Endothelial cell of umbilical vein (primary cell): ENCODE measurements around the gene TWIST2. TPM values are rescaled to one million over a fixed set of nuclear protein-coding genes. Genes with fewer than 3 reads are reported as not detected.

Experiments
- BruUV-seq: library from RNA; stranded (reverse); fragments of 400-500 nt; replicated peaks from 2 replicates; lab custom pipeline; 2021; lab: Mats Ljungman, UMichigan
- CTCF ChIA-PET: fragments of 300-600, 350-600 bp; sonication (Branson Sonifier 250); formaldehyde crosslinking; loops from one replicate; lab custom pipeline; 2021; ENCODE audit warnings: antibody characterized with exemption, inconsistent platforms; lab: Charles Lee
- POLR2A ChIA-PET: fragments of 300-600, 350-600 bp; sonication (Branson Sonifier 250); formaldehyde crosslinking; loops from one replicate; lab custom pipeline; 2021; ENCODE audit warnings: antibody characterized with exemption, inconsistent platforms; lab: Charles Lee
- DNase-seq: peaks from one replicate; pipeline ENCODE4 v3.0.0-alpha.2; 2011; ENCODE audit warnings: low read depth, low spot score
- FAIRE-seq: peaks from 2 replicates; lab custom pipeline; 2011; peaks lifted over from hg19 to GRCh38; lab: Jason Lieb, UNC
- H2AFZ ChIP-seq: 2 replicates; pipeline ENCODE4 v1.6.0; 2012; ENCODE audit warnings: low read depth, low read length, control low read depth, inconsistent platforms
- H3K27ac ChIP-seq: 2 replicates; pipeline ENCODE4 v1.5.1; 2011; ENCODE audit warnings: low read depth, mild to moderate bottlenecking, control low read depth, low read length, moderate library complexity; ENCODE audit not compliant: insufficient read depth
- H3K27me3 ChIP-seq, 2 experiments: 2 replicates each; pipeline versions ENCODE4 v1.6.0 to v1.6.1; 2011; ENCODE audit warnings: low read length in 2 of 2, mixed read lengths in 1 of 2; ENCODE audit not compliant: control insufficient read depth in 2 of 2, insufficient read depth in 2 of 2
- H3K36me3 ChIP-seq, 2 experiments: 2 replicates in 1 of 2; 3 replicates in 1 of 2; pipeline ENCODE4 v1.5.1; 2011; ENCODE audit warnings: low read length in 2 of 2, mild to moderate bottlenecking in 1 of 2, moderate library complexity in 1 of 2; ENCODE audit not compliant: control insufficient read depth in 2 of 2, insufficient read depth in 2 of 2; ENCODE audit errors: extremely low read depth in 1 of 2
- H3K4me1 ChIP-seq: 3 replicates; pipeline ENCODE4 v1.5.1; 2011; ENCODE audit warnings: mild to moderate bottlenecking, low read length; ENCODE audit not compliant: control insufficient read depth, insufficient read depth; ENCODE audit errors: extremely low read depth
- H3K4me2 ChIP-seq: 2 replicates; pipeline ENCODE4 v1.6.1; 2011; ENCODE audit warnings: low read length, control low read depth, mixed read lengths; ENCODE audit not compliant: insufficient read depth
- H3K4me3 ChIP-seq, 3 experiments: fragments of 200-600 bp in 1 of 3; sonication (generic), shearing (Covaris generic) in 1 of 3; replicated peaks in 1 of 3; 2 replicates each; pipeline ENCODE4 v1.5.1; 2011 to 2016; ENCODE audit warnings: control low read depth in 3 of 3, low read length in 3 of 3, mild to moderate bottlenecking in 2 of 3, inconsistent platforms in 1 of 3, low read depth in 1 of 3, moderate library complexity in 1 of 3; ENCODE audit not compliant: insufficient read depth in 1 of 3
- H3K79me2 ChIP-seq: 2 replicates; pipeline ENCODE4 v1.6.0; 2012; ENCODE audit warnings: low read length, inconsistent platforms; ENCODE audit not compliant: control insufficient read depth, insufficient read depth
- H3K9ac ChIP-seq: replicated peaks from 2 replicates; pipeline ENCODE3; 2011; ENCODE audit warnings: low read length, control low read depth; ENCODE audit not compliant: insufficient read depth; ENCODE audit errors: extremely low read depth
- H3K9me1 ChIP-seq: replicated peaks from 3 replicates; pipeline ENCODE4 v1.6.0; 2011; ENCODE audit warnings: mild to moderate bottlenecking, low read length; ENCODE audit not compliant: control insufficient read depth, insufficient read depth; ENCODE audit errors: extremely low read depth
- H3K9me3 ChIP-seq: replicated peaks from 2 replicates; pipeline ENCODE4 v1.5.1; 2012; ENCODE audit warnings: low read length, inconsistent platforms; ENCODE audit not compliant: control insufficient read depth, insufficient read depth
- H4K20me1 ChIP-seq: replicated peaks from 2 replicates; pipeline ENCODE3; 2011; ENCODE audit warnings: mild to moderate bottlenecking, low read length; ENCODE audit not compliant: control insufficient read depth, insufficient read depth; ENCODE audit errors: extremely low read depth
- EZH2 ChIP-seq: IDR thresholded peaks from 2 replicates; pipeline ENCODE4 v1.6.1; 2012; ENCODE audit warnings: borderline replicate concordance, low read depth, mild to moderate bottlenecking, moderate library complexity, low read length, inconsistent platforms; ENCODE audit not compliant: severe bottlenecking
- FOS ChIP-seq: IDR thresholded peaks from 2 replicates; pipeline ENCODE4 v1.6.1; 2011; ENCODE audit warnings: mild to moderate bottlenecking, low read length, moderate library complexity, borderline replicate concordance; ENCODE audit not compliant: insufficient read depth
- GATA2 ChIP-seq: IDR thresholded peaks from 2 replicates; pipeline ENCODE4 v1.7.0; 2011; ENCODE audit warnings: low read depth, mild to moderate bottlenecking, moderate library complexity, mixed read lengths, low read length; ENCODE audit not compliant: insufficient read length, insufficient read depth
- JUN ChIP-seq: IDR thresholded peaks from 2 replicates; pipeline ENCODE4 v1.6.1; 2011; ENCODE audit warnings: borderline replicate concordance, low read depth; ENCODE audit not compliant: insufficient read length, insufficient read depth
- MYC ChIP-seq: IDR thresholded peaks from one replicate; pipeline ENCODE4 v1.6.1; 2011; ENCODE audit warnings: mild to moderate bottlenecking, low read depth, low read length
- POLR2A ChIP-seq: IDR thresholded peaks from 2 replicates; pipeline ENCODE4 v1.6.1; 2012; ENCODE audit warnings: low read depth, mild to moderate bottlenecking, control low read depth, low read length
- POLR2AphosphoS5 ChIP-seq: IDR thresholded peaks from 2 replicates; pipeline ENCODE4 v1.6.1; 2012; ENCODE audit warnings: low read depth, mild to moderate bottlenecking, control low read depth, low read length, moderate library complexity; ENCODE audit not compliant: insufficient read depth
- dilution Hi-C: fragments of 300-500 bp; cut with MboI; formaldehyde crosslinking; loops from one replicate; pipeline ENCODE4 v1.15.0; 2019; ENCODE audit warnings: low sequenced_read_pairs; ENCODE audit not compliant: extremely low pct_ligation_motif_present
- intact Hi-C: fragments of 100-400 bp; cut with micrococcal nuclease; formaldehyde crosslinking; loops from one replicate; pipeline ENCODE4 v1.10.0; 2022
- polyA plus RNA-seq, 4 experiments: library from polyadenylated mRNA; depleted of rRNA in 3 of 4; stranded (reverse) in 3 of 4; unstranded in 1 of 4; fragments of >200 nt; gene quantifications; 2 replicates each; pipeline versions ENCODE4 v1.2.1 to v1.2.3, GENCODE V29; 2011 to 2012; ENCODE audit warnings: missing spikeins in 1 of 4
- total RNA-seq: library from RNA; stranded (reverse); gene quantifications from 2 replicates; pipeline ENCODE4 v1.2.3, GENCODE V29; 2021
- TF ChIP-seq, protein P1 (sequence below): IDR thresholded peaks from 2 replicates; pipeline ENCODE4 v1.6.1; 2011; ENCODE audit not compliant: insufficient read depth, insufficient read length
- TF ChIP-seq, protein P2 (sequence below), 2 donors: IDR thresholded peaks; 1 replicate in 1 of 2; 2 replicates in 1 of 2; pipeline ENCODE4 v1.5.1; 2011; ENCODE audit warnings: low read length in 2 of 2, mild to moderate bottlenecking in 2 of 2, moderate library complexity in 2 of 2, control low read depth in 1 of 2, inconsistent platforms in 1 of 2, low read depth in 1 of 2; ENCODE audit not compliant: insufficient read depth in 1 of 2; ENCODE audit errors: extremely low read depth in 1 of 2

Gene TWIST2
- total and polyA plus RNA-seq, 2 donors (not counting 3 experiments of a cell fraction or from before 2014, with no cell fraction given), result 2.3 to 3.4 TPM

DNA sequence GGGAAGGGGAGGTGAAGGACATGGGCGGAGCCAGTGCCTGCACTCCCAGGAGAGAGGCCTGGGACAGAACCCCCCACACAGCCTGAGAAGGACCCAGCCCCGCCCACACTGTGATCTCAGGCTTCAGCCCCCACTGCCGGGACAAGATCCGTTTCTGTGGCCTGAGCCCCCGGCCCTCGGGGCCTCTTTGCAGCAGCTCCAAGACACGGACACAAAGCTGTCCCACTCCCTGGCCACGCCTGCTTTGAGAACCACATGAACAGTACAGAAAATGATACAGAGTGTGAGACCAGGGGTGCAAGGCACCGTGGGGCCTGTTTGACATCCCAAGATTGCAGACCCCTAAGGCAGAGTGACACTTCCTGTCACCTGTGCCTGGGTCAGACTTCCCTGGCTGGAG is 74.5 kb downstream of the TWIST2 start:
- no peaks in the 10 kb centered on the region for H3K36me3 ChIP-seq
- no peaks in the 10 kb centered on the region for H3K9me3 ChIP-seq
- H3K27ac ChIP-seq, result no peak overlapping the region
- no peaks in the 10 kb centered on the region for H3K4me1 ChIP-seq
- H3K4me2 ChIP-seq, result no peak overlapping the region
- FAIRE-seq (no peak), DNase-seq (no peak)
- BruUV-seq, result no TSS peak
- H4K20me1 ChIP-seq, result no peaks in the 10 kb centered on the region
- H3K9me1 ChIP-seq, result no peaks in the 10 kb centered on the region
- ChIA-PET CTCF (no interaction called here), POLR2A (no interaction called here)
- H3K79me2 ChIP-seq, result no peaks in the 10 kb centered on the region
- TF ChIP-seq POLR2A (no peak), FOS (no peak), MYC (no peak), GATA2 (no peak), EZH2 (no peak), POLR2AphosphoS5 (no peak), JUN (no peak)
- TF ChIP-seq, protein P1, sequence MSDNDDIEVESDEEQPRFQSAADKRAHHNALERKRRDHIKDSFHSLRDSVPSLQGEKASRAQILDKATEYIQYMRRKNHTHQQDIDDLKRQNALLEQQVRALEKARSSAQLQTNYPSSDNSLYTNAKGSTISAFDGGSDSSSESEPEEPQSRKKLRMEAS, result no peak
- TF ChIP-seq, protein P2, sequence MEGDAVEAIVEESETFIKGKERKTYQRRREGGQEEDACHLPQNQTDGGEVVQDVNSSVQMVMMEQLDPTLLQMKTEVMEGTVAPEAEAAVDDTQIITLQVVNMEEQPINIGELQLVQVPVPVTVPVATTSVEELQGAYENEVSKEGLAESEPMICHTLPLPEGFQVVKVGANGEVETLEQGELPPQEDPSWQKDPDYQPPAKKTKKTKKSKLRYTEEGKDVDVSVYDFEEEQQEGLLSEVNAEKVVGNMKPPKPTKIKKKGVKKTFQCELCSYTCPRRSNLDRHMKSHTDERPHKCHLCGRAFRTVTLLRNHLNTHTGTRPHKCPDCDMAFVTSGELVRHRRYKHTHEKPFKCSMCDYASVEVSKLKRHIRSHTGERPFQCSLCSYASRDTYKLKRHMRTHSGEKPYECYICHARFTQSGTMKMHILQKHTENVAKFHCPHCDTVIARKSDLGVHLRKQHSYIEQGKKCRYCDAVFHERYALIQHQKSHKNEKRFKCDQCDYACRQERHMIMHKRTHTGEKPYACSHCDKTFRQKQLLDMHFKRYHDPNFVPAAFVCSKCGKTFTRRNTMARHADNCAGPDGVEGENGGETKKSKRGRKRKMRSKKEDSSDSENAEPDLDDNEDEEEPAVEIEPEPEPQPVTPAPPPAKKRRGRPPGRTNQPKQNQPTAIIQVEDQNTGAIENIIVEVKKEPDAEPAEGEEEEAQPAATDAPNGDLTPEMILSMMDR (IDR thresholded peaks at IDR 0.05; ENCODE audit: extremely low read depth in 1 of 2, insufficient read depth in 1 of 2, low read depth in 1 of 2, low read length in 2 of 2), result no peak
- H3K4me3 ChIP-seq, result no peak overlapping the region
- H3K9ac ChIP-seq, result no peak overlapping the region
- no peaks in the 10 kb centered on the region for H3K27me3 ChIP-seq
- intact Hi-C loops (no loop called here), dilution Hi-C loops (no loop called here)
- H2AFZ ChIP-seq, result no peak overlapping the region
